ENCODE measurements around the gene CKMT1B. TPM values are rescaled to one million over a fixed set of nuclear protein-coding genes. Genes with fewer than 3 reads are reported as not detected.
"Not testable (repeated sequence)": the region's sequence is repeated elsewhere in the genome, so short reads cannot be mapped to it uniquely, and the experiment has no call there.

The CKMT1B gene
- total RNA-seq, 1 experiment from 2014 or later: 31.0 TPM

- not testable (repeated sequence) for H3K36me3 Mint-ChIP-seq (ENCODE audit: insufficient read depth in 1 of 3, low read depth in 3 of 3); H3K4me1 Mint-ChIP-seq; H3K18ac ChIP-seq (ENCODE audit: insufficient read length, low read depth, low read length); H3K27me3 ChIP-seq (ENCODE audit: insufficient read depth, low read length); H3K4me3 Mint-ChIP-seq; H3K9me3 Mint-ChIP-seq; H3K9ac ChIP-seq (ENCODE audit: extremely low read depth, insufficient read length, low read length); H2AK5ac ChIP-seq (ENCODE audit: insufficient read length, low read length); H3K27me3 Mint-ChIP-seq (ENCODE audit: low read depth); H4K8ac ChIP-seq (replicated peaks; ENCODE audit: insufficient read length, low read depth, low read length); H3K9me3 ChIP-seq (ENCODE audit: control insufficient read depth, low read depth, low read length); H3K4ac ChIP-seq (ENCODE audit: low read depth, low read length); H3K56ac ChIP-seq (ENCODE audit: insufficient read length, low read depth, low read length); H2BK120ac ChIP-seq (ENCODE audit: low read depth, low read length, poor library complexity, severe bottlenecking); H2BK20ac ChIP-seq (ENCODE audit: low read depth, low read length, poor library complexity, severe bottlenecking); H3K79me2 ChIP-seq (ENCODE audit: insufficient read depth, low read length); H2BK12ac ChIP-seq (ENCODE audit: insufficient read length, low read depth, low read length); H3K79me1 ChIP-seq (ENCODE audit: insufficient read depth, low read depth, low read length, poor library complexity, severe bottlenecking); H4K5ac ChIP-seq (ENCODE audit: insufficient read length, low read depth, low read length); H3K4me2 ChIP-seq (ENCODE audit: insufficient read depth, insufficient read length, low read length); H2BK5ac ChIP-seq (ENCODE audit: insufficient read length, low read length); H3K27ac ChIP-seq (ENCODE audit: insufficient read length, low read depth, low read length); H2BK15ac ChIP-seq (ENCODE audit: low read depth, low read length); H3K27ac Mint-ChIP-seq; H4K20me1 ChIP-seq (ENCODE audit: control insufficient read depth, insufficient read depth, insufficient read length); H3K4me1 ChIP-seq (ENCODE audit: insufficient read depth, low read length); H2AFZ ChIP-seq (ENCODE audit: low read length); H3K23me2 ChIP-seq (ENCODE audit: insufficient read length, low read depth, low read length, poor library complexity, severe bottlenecking); H3K23ac ChIP-seq (ENCODE audit: insufficient read length, low read depth, low read length); H3K14ac ChIP-seq (ENCODE audit: insufficient read depth, low read length); DNase-seq; H3T11ph ChIP-seq (ENCODE audit: low read length); H4K91ac ChIP-seq (ENCODE audit: insufficient read length, low read depth, low read length)
- WGBS (ENCODE audit: extremely low coverage, insufficient read length, low lambda C conversion rate): no CpG with 5 or more reads among the region's 1 CpG
These were observed 19.2 kb upstream of the CKMT1B start for GRCh38 chr15:43574607-43575006.

- H3K27ac ChIP-seq (ENCODE audit: insufficient read length, low read depth, low read length); H3K9me3 Mint-ChIP-seq: not testable (repeated sequence)
These were observed 3.9 kb upstream of the CKMT1B start, which contains the start of gene PPIP5K1 for GRCh38 chr15:43589778-43590466. TSS of gene PPIP5K1 (minus strand) at chr15:43590208. CDS start at chr15:43584504, 5,704 bp downstream.

More at GRCh38 chr15:43589778-43590466, 3.9 kb upstream of the CKMT1B start, which contains the start of gene PPIP5K1:
- H3K23ac ChIP-seq (ENCODE audit: insufficient read length, low read depth, low read length); H3K4ac ChIP-seq (ENCODE audit: low read depth, low read length); H2BK120ac ChIP-seq (ENCODE audit: low read depth, low read length, poor library complexity, severe bottlenecking); H3K14ac ChIP-seq (ENCODE audit: insufficient read depth, low read length); H3K36me3 Mint-ChIP-seq (ENCODE audit: insufficient read depth in 1 of 3, low read depth in 3 of 3); H4K5ac ChIP-seq (ENCODE audit: insufficient read length, low read depth, low read length); H4K8ac ChIP-seq (replicated peaks; ENCODE audit: insufficient read length, low read depth, low read length); H3K9me3 ChIP-seq (ENCODE audit: control insufficient read depth, low read depth, low read length); H3K27me3 ChIP-seq (ENCODE audit: insufficient read depth, low read length); H3K4me1 Mint-ChIP-seq; H3K4me1 ChIP-seq (ENCODE audit: insufficient read depth, low read length); H3K4me2 ChIP-seq (ENCODE audit: insufficient read depth, insufficient read length, low read length); H3K27ac Mint-ChIP-seq; H2BK15ac ChIP-seq (ENCODE audit: low read depth, low read length); DNase-seq; H3K27me3 Mint-ChIP-seq (ENCODE audit: low read depth); H3K18ac ChIP-seq (ENCODE audit: insufficient read length, low read depth, low read length); H2AFZ ChIP-seq (ENCODE audit: low read length); H3K56ac ChIP-seq (ENCODE audit: insufficient read length, low read depth, low read length); H3K79me1 ChIP-seq (ENCODE audit: insufficient read depth, low read depth, low read length, poor library complexity, severe bottlenecking); H3T11ph ChIP-seq (ENCODE audit: low read length); H2BK20ac ChIP-seq (ENCODE audit: low read depth, low read length, poor library complexity, severe bottlenecking); H4K20me1 ChIP-seq (ENCODE audit: control insufficient read depth, insufficient read depth, insufficient read length); H2BK5ac ChIP-seq (ENCODE audit: insufficient read length, low read length); H3K23me2 ChIP-seq (ENCODE audit: insufficient read length, low read depth, low read length, poor library complexity, severe bottlenecking); H3K9ac ChIP-seq (ENCODE audit: extremely low read depth, insufficient read length, low read length); H4K91ac ChIP-seq (ENCODE audit: insufficient read length, low read depth, low read length); H3K4me3 Mint-ChIP-seq; H3K79me2 ChIP-seq (ENCODE audit: insufficient read depth, low read length); H2BK12ac ChIP-seq (ENCODE audit: insufficient read length, low read depth, low read length); H2AK5ac ChIP-seq (ENCODE audit: insufficient read length, low read length): not testable (repeated sequence)
- no CpG with 5 or more reads among the region's 54 CpGs for WGBS (ENCODE audit: extremely low coverage, insufficient read length, low lambda C conversion rate)
